ENCODE measurements around the gene TUBB2A. TPM values are rescaled to one million over a fixed set of nuclear protein-coding genes. Genes with fewer than 3 reads are reported as not detected.
"Not testable (repeated sequence)": the region's sequence is repeated elsewhere in the genome, so short reads cannot be mapped to it uniquely, and the experiment has no call there.

The TUBB2A gene
- total and polyA plus RNA-seq, 9 donors: 72.0 to 103 (median 83.1) TPM

DNA sequence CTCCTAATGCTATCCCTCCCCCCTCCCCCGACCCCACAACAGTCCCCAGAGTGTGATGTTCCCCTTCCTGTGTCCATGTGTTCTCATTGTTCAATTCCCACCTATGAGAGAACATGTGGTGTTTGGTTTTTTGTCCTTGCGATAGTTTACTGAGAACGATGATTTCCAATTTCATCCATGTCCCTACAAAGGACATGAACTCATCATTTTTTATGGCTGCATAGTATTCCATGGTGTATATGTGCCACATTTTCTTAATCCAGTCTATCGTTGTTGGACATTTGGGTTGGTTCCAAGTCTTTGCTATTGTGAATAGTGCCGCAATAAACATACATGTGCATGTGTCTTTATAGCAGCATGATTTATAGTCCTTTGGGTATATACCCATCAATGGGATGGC, 40.4 kb upstream of the TUBB2A start:
- H3K4me1 ChIP-seq (ENCODE audit: control insufficient read depth, insufficient read depth, low read length); H3K9me3 ChIP-seq (replicated peaks; ENCODE audit: control insufficient read depth, low read depth, low read length); H3K27ac ChIP-seq (ENCODE audit: low read length); H3K4me3 ChIP-seq (ENCODE audit: low read length); H3K36me3 ChIP-seq (ENCODE audit: control insufficient read depth, insufficient read depth, low read length); H3K27me3 ChIP-seq (ENCODE audit: control insufficient read depth, insufficient read depth, low read length); DNase-seq: not testable (repeated sequence)
- WGBS (ENCODE audit: insufficient coverage): no CpG with 5 or more reads among the region's 5 CpGs

DNA sequence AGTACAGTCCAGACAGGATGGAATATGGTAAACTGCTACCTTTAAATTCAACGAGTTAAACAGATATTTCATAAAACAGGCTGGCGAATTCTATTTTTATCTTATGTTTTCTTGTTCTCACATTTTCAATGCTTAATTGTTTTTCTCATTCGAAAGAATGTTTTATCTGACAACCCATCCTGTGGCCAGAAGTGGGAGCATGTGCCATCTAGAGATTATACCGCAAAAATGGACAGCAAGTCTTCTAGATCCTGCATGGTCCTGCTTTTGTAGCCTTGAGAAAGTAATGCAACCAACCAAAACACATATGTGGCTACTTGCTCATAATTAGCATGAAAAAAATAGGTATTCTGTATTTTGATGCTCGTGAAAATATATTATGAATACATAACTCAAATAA, 39.4 kb upstream of the TUBB2A start:
- no peaks in the 10 kb centered on the region for H3K27me3 ChIP-seq (ENCODE audit: control insufficient read depth, insufficient read depth, low read length)
- H3K4me1 ChIP-seq (ENCODE audit: control insufficient read depth, insufficient read depth, low read length): no peaks in the 10 kb centered on the region
- H3K36me3 ChIP-seq (ENCODE audit: control insufficient read depth, insufficient read depth, low read length): no peaks in the 10 kb centered on the region
- no peaks in the 10 kb centered on the region for H3K9me3 ChIP-seq (replicated peaks; ENCODE audit: control insufficient read depth, low read depth, low read length)
- no peak for DNase-seq
- no CpG with 5 or more reads among the region's 5 CpGs for WGBS (ENCODE audit: insufficient coverage)
- H3K4me3 ChIP-seq (ENCODE audit: low read length): no peak overlapping the region
- H3K27ac ChIP-seq (ENCODE audit: low read length): no peak overlapping the region

GRCh38 chr6:3195695-3196497, 38.6 kb upstream of the TUBB2A start:
- Histone ChIP-seq H3K27me3 (ENCODE audit: control insufficient read depth, insufficient read depth, low read length) (no peaks in the 10 kb centered on the region), H3K9me3 (replicated peaks; ENCODE audit: control insufficient read depth, low read depth, low read length) (no peaks in the 10 kb centered on the region), H3K4me1 (ENCODE audit: control insufficient read depth, insufficient read depth, low read length) (no peaks in the 10 kb centered on the region), H3K4me3 (ENCODE audit: low read length) (no peak overlapping the region), H3K27ac (ENCODE audit: low read length) (no peak overlapping the region), H3K36me3 (ENCODE audit: control insufficient read depth, insufficient read depth, low read length) (no peaks in the 10 kb centered on the region)
- WGBS (ENCODE audit: insufficient coverage): 71% methylated on average over 9 of the region's 16 CpGs
- no peak for DNase-seq

GRCh38 chr6:3195420-3195694, 38.0 kb upstream of the TUBB2A start:
- Histone ChIP-seq H3K27ac (ENCODE audit: low read length) (no peak overlapping the region), H3K27me3 (ENCODE audit: control insufficient read depth, insufficient read depth, low read length) (no peaks in the 10 kb centered on the region), H3K9me3 (replicated peaks; ENCODE audit: control insufficient read depth, low read depth, low read length) (no peaks in the 10 kb centered on the region), H3K4me3 (ENCODE audit: low read length) (no peak overlapping the region), H3K36me3 (ENCODE audit: control insufficient read depth, insufficient read depth, low read length) (no peaks in the 10 kb centered on the region), H3K4me1 (ENCODE audit: control insufficient read depth, insufficient read depth, low read length) (no peaks in the 10 kb centered on the region)
- 57% methylated on average over 3 of the region's 5 CpGs for WGBS (ENCODE audit: insufficient coverage)
- no peak for DNase-seq

- Histone ChIP-seq H3K4me3 (ENCODE audit: low read length) (no peak overlapping the region), H3K36me3 (ENCODE audit: control insufficient read depth, insufficient read depth, low read length) (no peaks in the 10 kb centered on the region), H3K27ac (ENCODE audit: low read length) (peak overlapping the region; percentile 75), H3K4me1 (ENCODE audit: control insufficient read depth, insufficient read depth, low read length) (peaks cover 3% of the 10 kb centered on the region), H3K9me3 (replicated peaks; ENCODE audit: control insufficient read depth, low read depth, low read length) (no peaks in the 10 kb centered on the region), H3K27me3 (ENCODE audit: control insufficient read depth, insufficient read depth, low read length) (no peaks in the 10 kb centered on the region)
- peak; percentile 87 for DNase-seq
- 39% methylated on average over 12 of the region's 19 CpGs for WGBS (ENCODE audit: insufficient coverage)
These were observed 37.4 kb upstream of the TUBB2A start for GRCh38 chr6:3194535-3195419.

DNA sequence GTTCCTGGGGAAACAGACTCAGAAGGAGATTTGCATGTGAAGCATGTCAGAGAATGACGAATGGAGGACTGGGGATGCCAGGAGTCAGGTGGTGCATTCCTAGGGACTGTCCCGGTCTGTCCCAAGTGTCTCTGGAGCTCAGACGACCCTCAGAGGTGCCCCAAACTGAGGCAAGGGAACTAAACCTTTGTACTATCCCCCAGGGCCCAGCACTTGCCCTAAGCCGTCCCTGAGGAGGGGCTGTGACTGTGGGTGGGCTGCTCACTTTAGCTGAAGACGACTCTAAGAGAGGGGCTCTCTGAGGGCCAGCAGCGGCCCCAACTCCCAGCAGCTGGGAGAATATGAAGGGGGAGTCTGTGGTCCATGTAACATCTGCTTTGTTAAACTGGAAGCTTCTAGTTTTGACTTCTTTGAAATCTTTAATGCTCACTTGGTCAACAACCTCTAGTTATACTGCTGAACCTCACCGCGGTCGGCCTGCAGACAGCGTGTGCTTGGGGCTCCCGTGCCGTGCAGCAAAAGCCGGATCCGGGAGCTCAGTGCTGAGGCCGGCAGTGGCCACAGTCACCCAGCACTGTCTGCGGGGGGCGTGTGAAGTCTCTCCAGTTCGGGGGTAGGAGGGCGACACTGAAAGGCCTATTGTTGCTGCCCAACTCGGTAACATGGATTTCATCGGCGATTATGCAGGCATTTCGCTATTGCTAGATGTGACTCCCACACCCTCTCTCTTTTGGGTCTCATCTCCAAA, 35.9 kb upstream of the TUBB2A start:
- no peak for DNase-seq
- Histone ChIP-seq H3K27me3 (ENCODE audit: control insufficient read depth, insufficient read depth, low read length) (no peaks in the 10 kb centered on the region), H3K4me1 (ENCODE audit: control insufficient read depth, insufficient read depth, low read length) (peaks cover 3% of the 10 kb centered on the region), H3K36me3 (ENCODE audit: control insufficient read depth, insufficient read depth, low read length) (no peaks in the 10 kb centered on the region), H3K9me3 (replicated peaks; ENCODE audit: control insufficient read depth, low read depth, low read length) (no peaks in the 10 kb centered on the region), H3K4me3 (ENCODE audit: low read length) (no peak overlapping the region), H3K27ac (ENCODE audit: low read length) (no peak overlapping the region)
- 72% methylated on average over 18 of the region's 23 CpGs for whole genome bisulfite sequencing (ENCODE audit: insufficient coverage)

- no peaks in the 10 kb centered on the region for H3K36me3 ChIP-seq (ENCODE audit: control insufficient read depth, insufficient read depth, low read length)
- DNase-seq: no peak
- H3K4me3 ChIP-seq (ENCODE audit: low read length): no peak overlapping the region
- peaks cover 3% of the 10 kb centered on the region for H3K4me1 ChIP-seq (ENCODE audit: control insufficient read depth, insufficient read depth, low read length)
- 86% methylated on average over 4 of the region's 5 CpGs for WGBS (ENCODE audit: insufficient coverage)
- no peaks in the 10 kb centered on the region for H3K9me3 ChIP-seq (replicated peaks; ENCODE audit: control insufficient read depth, low read depth, low read length)
- no peaks in the 10 kb centered on the region for H3K27me3 ChIP-seq (ENCODE audit: control insufficient read depth, insufficient read depth, low read length)
- H3K27ac ChIP-seq (ENCODE audit: low read length): no peak overlapping the region
These were observed 33.4 kb upstream of the TUBB2A start for GRCh38 chr6:3190779-3191178.

DNA sequence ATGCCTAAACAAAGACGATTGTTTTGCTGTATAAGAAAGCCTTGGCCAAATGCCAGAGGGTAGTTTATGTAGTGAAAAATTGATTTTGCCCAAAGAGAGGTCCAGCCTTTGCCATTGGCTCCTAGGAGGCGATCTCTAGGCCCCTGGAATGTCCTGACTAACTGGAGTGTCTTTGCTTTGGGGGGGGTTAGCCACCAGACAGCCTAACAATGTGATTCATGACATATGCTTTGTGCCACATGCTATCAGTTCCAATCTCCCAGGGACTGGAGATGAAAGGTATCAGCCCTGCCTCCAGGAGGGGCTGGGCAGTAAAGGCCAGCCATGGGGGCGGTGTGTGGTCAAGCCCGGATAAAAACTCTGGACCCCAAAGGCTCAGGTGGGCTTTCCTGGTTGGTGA, 32.7 kb upstream of the TUBB2A start:
- Histone ChIP-seq H3K27ac (ENCODE audit: low read length) (no peak overlapping the region), H3K27me3 (ENCODE audit: control insufficient read depth, insufficient read depth, low read length) (no peaks in the 10 kb centered on the region), H3K4me1 (ENCODE audit: control insufficient read depth, insufficient read depth, low read length) (peaks cover 3% of the 10 kb centered on the region), H3K36me3 (ENCODE audit: control insufficient read depth, insufficient read depth, low read length) (no peaks in the 10 kb centered on the region), H3K4me3 (ENCODE audit: low read length) (no peak overlapping the region), H3K9me3 (replicated peaks; ENCODE audit: control insufficient read depth, low read depth, low read length) (no peaks in the 10 kb centered on the region)
- no peak for DNase-seq
- WGBS (ENCODE audit: insufficient coverage): 81% methylated on average over 2 of the region's 4 CpGs

- not testable (repeated sequence) for H3K27me3 ChIP-seq (ENCODE audit: control insufficient read depth, insufficient read depth, low read length); H3K4me1 ChIP-seq (ENCODE audit: control insufficient read depth, insufficient read depth, low read length); H3K27ac ChIP-seq (ENCODE audit: low read length); DNase-seq; H3K4me3 ChIP-seq (ENCODE audit: low read length); H3K36me3 ChIP-seq (ENCODE audit: control insufficient read depth, insufficient read depth, low read length); H3K9me3 ChIP-seq (replicated peaks; ENCODE audit: control insufficient read depth, low read depth, low read length)
- WGBS (ENCODE audit: insufficient coverage): 89% methylated on average over 5 of the region's 10 CpGs
These were observed 31.8 kb upstream of the TUBB2A start for GRCh38 chr6:3189192-3189591.

DNA sequence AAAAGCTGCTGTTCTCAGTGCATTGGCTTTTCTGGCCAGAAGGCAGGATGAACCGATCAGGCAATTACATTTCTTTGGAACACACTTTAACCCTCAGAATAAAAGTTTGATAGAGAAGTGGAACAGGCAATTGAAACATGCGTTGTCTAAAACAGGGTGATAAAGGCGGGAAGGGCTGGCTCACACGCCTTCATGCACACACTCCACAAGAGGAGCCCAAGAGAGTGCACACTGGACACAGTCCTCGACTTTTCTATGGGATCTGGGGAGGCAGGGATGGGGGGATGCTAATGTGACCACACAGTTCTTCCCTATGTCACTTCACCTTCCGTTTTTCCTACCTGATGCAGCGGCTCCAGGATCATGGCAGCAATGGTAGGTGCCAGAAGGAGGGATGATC, 30.9 kb upstream of the TUBB2A start:
- H3K9me3 ChIP-seq (replicated peaks; ENCODE audit: control insufficient read depth, low read depth, low read length): no peaks in the 10 kb centered on the region
- H3K27me3 ChIP-seq (ENCODE audit: control insufficient read depth, insufficient read depth, low read length): no peaks in the 10 kb centered on the region
- H3K27ac ChIP-seq (ENCODE audit: low read length): no peak overlapping the region
- H3K4me3 ChIP-seq (ENCODE audit: low read length): no peak overlapping the region
- peaks cover 4% of the 10 kb centered on the region for H3K4me1 ChIP-seq (ENCODE audit: control insufficient read depth, insufficient read depth, low read length)
- 93% methylated on average over 3 of the region's 7 CpGs for WGBS (ENCODE audit: insufficient coverage)
- no peak for DNase-seq
- H3K36me3 ChIP-seq (ENCODE audit: control insufficient read depth, insufficient read depth, low read length): no peaks in the 10 kb centered on the region
